ENCODE measurements around the gene CENPP. TPM values are rescaled to one million over a fixed set of nuclear protein-coding genes. Genes with fewer than 3 reads are reported as not detected.
A peak's percentile ranks its signal among the peaks of the same experiment; 100 is the strongest.

CENPP gene
- total RNA-seq, 4 donors from 2014 or later: 2.9 to 8.3 (median 4.9) TPM

GRCh38 chr9:92602413-92602812 lies 276.7 kb downstream of the CENPP start:
- Histone ChIP-seq H3K27me3 (no peaks in the 10 kb centered on the region), H3K4me1 (peaks cover 0 to 64% (median 16%) of the 10 kb centered on the region in 3 donors), H3K9me3 (no peaks in the 10 kb centered on the region), H3K27ac (peak overlapping the region in 3 of 4 donors; percentile 12 to 79 (median 75)), H3K36me3 (no peaks in the 10 kb centered on the region), H3K4me3 (no peak overlapping the region)
- 92 to 94% methylated on average over 5 to 7 of the region's 10 CpGs for WGBS, 2 donors (ENCODE audit: low coverage in 1 of 2)
- TF ChIP-seq POLR2A (IDR thresholded peaks at IDR 0.05) (no peak), POLR2AphosphoS5 (IDR thresholded peaks at IDR 0.05) (no peak), CTCF (IDR thresholded peaks at IDR 0.05) (no peak), EP300 (IDR thresholded peaks at IDR 0.05) (no peak)
- no peak for ATAC-seq

- WGBS, 2 donors (ENCODE audit: low coverage in 1 of 2): 87 to 100% methylated on average over 2 to 4 of the region's 5 CpGs
- H3K4me1 ChIP-seq: peaks cover 0 to 64% (median 21%) of the 10 kb centered on the region in 3 donors
- TF ChIP-seq EP300 (IDR thresholded peaks at IDR 0.05) (no peak), POLR2AphosphoS5 (IDR thresholded peaks at IDR 0.05) (no peak), POLR2A (IDR thresholded peaks at IDR 0.05) (no peak), CTCF (IDR thresholded peaks at IDR 0.05) (no peak)
Measured at GRCh38 chr9:92603100-92603499, 277.3 kb downstream of the CENPP start.

GRCh38 chr9:92603990-92604389 lies 278.2 kb downstream of the CENPP start:
- no peak overlapping the region for H3K4me3 ChIP-seq
- no peaks in the 10 kb centered on the region for H3K36me3 ChIP-seq
- peaks cover 4 to 64% (median 28%) of the 10 kb centered on the region in 3 donors for H3K4me1 ChIP-seq
- 86 to 100% methylated on average over 5 of the region's 5 CpGs for WGBS, 2 donors (ENCODE audit: low coverage in 1 of 2)
- no peaks in the 10 kb centered on the region for H3K9me3 ChIP-seq
- H3K27ac ChIP-seq: no peak overlapping the region
- TF ChIP-seq EP300 (IDR thresholded peaks at IDR 0.05) (no peak), POLR2AphosphoS5 (IDR thresholded peaks at IDR 0.05) (no peak), CTCF (IDR thresholded peaks at IDR 0.05) (no peak), POLR2A (IDR thresholded peaks at IDR 0.05) (no peak)
- H3K27me3 ChIP-seq: no peaks in the 10 kb centered on the region
- ATAC-seq: no peak

More at GRCh38 chr9:92603100-92603499, 277.3 kb downstream of the CENPP start:
- Histone ChIP-seq H3K27me3 (no peaks in the 10 kb centered on the region), H3K9me3 (no peaks in the 10 kb centered on the region), H3K27ac (peak overlapping the region in 2 of 4 donors; percentile 3 to 26), H3K36me3 (no peaks in the 10 kb centered on the region), H3K4me3 (no peak overlapping the region)
- no peak for ATAC-seq

GRCh38 chr9:92605224-92605623 lies 279.5 kb downstream of the CENPP start:
- TF ChIP-seq CTCF (IDR thresholded peaks at IDR 0.05) (no peak), POLR2AphosphoS5 (IDR thresholded peaks at IDR 0.05) (no peak), EP300 (IDR thresholded peaks at IDR 0.05) (no peak), POLR2A (IDR thresholded peaks at IDR 0.05) (no peak)
- no peaks in the 10 kb centered on the region for H3K27me3 ChIP-seq
- WGBS, 2 donors (ENCODE audit: low coverage in 1 of 2): 78 to 93% methylated on average over 4 of the region's 5 CpGs
- no peak overlapping the region for H3K4me3 ChIP-seq
- H3K36me3 ChIP-seq: no peaks in the 10 kb centered on the region
- no peaks in the 10 kb centered on the region for H3K9me3 ChIP-seq
- no peak for ATAC-seq
- H3K4me1 ChIP-seq: peaks cover 6 to 63% (median 29%) of the 10 kb centered on the region in 3 donors
- H3K27ac ChIP-seq: no peak overlapping the region

GRCh38 chr9:92607088-92607487 lies 281.3 kb downstream of the CENPP start:
- H3K27me3 ChIP-seq: no peaks in the 10 kb centered on the region
- peaks cover 0 to 8% of the 10 kb centered on the region in 2 donors for H3K36me3 ChIP-seq
- peaks cover 6 to 61% (median 20%) of the 10 kb centered on the region in 3 donors for H3K4me1 ChIP-seq
- ATAC-seq: peak; percentile 27
- H3K4me3 ChIP-seq: no peak overlapping the region
- no peak for TF ChIP-seq EP300 (IDR thresholded peaks at IDR 0.05)
- no peak for TF ChIP-seq POLR2A (IDR thresholded peaks at IDR 0.05)
- peak in 2 of 4 experiments; percentile 17 to 31 for TF ChIP-seq CTCF (IDR thresholded peaks at IDR 0.05)
- TF ChIP-seq POLR2AphosphoS5 (IDR thresholded peaks at IDR 0.05): peak; percentile 58
- 0 to 15% methylated on average over 2 of the region's 2 CpGs for WGBS, 2 donors (ENCODE audit: low coverage in 1 of 2)
- H3K27ac ChIP-seq: peak overlapping the region in 2 of 4 donors; percentile 89 to 91
- H3K9me3 ChIP-seq: no peaks in the 10 kb centered on the region

Data from gastroesophageal sphincter (tissue), 4 donors.